Mononuclear cell (primary cell): Measurements from ENCODE around the gene WDR59. TPM values are rescaled to one million over a fixed set of nuclear protein-coding genes. Genes with fewer than 3 reads are reported as not detected.
"Not testable (repeated sequence)": the region's sequence is repeated elsewhere in the genome, so short reads cannot be mapped to it uniquely, and the experiment has no call there.

Experiments used
- H3K27me3 ChIP-seq: 2 replicates; pipeline ENCODE4 v1.6.0; 2011; ENCODE audit warnings: low read length, control low read depth; ENCODE audit not compliant: insufficient read depth
- H3K4me1 ChIP-seq: 2 replicates; pipeline ENCODE4 v1.5.1; 2011; ENCODE audit warnings: mild to moderate bottlenecking, low read length, control low read depth; ENCODE audit not compliant: insufficient read depth
- H3K4me3 ChIP-seq: 2 replicates; pipeline ENCODE4 v1.5.1; 2011; ENCODE audit warnings: mild to moderate bottlenecking, low read length, moderate library complexity
- H3K9me3 ChIP-seq: 2 replicates; pipeline ENCODE4 v1.5.1; 2011; ENCODE audit warnings: low read depth, mild to moderate bottlenecking, control low read depth, low read length
- total RNA-seq: library from RNA; depleted of rRNA; stranded (reverse); fragments of >200 nt; gene quantifications from one replicate; pipeline ENCODE4 v1.2.3, GENCODE V29; 2012

The WDR59 gene
- total RNA-seq, 1 donor, result 16.7 TPM

GRCh38 chr16:75019007-75019406, 34.1 kb upstream of the WDR59 start:
- Histone ChIP-seq H3K9me3 (peaks cover 6% of the 10 kb centered on the region), H3K4me3 (no peak overlapping the region), H3K4me1 (peaks cover 3% of the 10 kb centered on the region), H3K27me3 (no peaks in the 10 kb centered on the region)

DNA sequence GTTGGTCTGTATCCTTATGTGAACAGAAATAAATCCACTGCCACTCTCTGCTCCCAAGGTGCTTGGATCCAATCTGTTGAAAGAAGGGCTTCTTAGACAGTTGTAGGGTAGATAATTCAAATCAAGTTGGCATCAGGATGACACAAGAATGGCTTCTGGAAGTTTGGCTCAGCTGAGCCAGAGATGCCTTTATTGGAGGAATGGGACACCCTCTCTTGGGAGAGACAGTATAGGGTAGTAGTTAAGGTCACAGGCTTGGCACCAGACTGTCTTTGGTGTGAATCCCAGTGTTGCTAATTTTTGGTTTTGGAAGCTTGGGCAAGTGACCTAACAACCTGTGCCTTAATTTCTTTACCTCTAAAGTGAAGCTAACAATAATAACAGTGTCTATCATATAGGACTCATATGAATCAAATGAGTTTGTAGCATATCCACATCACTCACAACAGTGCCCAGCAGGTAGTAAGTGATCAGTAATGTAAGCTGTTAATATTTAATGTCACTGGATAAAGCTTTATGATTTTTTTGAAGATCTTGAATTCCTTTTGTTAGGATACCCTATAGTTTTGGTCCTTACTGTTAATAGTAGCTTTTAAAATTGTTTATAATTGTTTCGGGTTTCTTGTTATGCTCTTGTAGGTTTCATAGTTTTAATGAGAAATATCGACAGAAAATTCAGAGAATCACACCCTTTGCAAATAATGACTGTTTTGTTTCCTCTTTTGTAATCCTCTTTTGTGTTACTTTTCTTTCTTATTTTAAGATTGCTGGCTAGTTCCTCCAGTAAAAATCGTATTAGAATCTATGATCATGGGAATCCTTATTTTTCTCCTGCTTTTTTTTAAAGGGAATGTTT, 33.0 kb upstream of the WDR59 start:
- Histone ChIP-seq H3K4me3 (no peak overlapping the region), H3K4me1 (peaks cover 3% of the 10 kb centered on the region), H3K9me3 (peaks cover 6% of the 10 kb centered on the region), H3K27me3 (no peaks in the 10 kb centered on the region)

DNA sequence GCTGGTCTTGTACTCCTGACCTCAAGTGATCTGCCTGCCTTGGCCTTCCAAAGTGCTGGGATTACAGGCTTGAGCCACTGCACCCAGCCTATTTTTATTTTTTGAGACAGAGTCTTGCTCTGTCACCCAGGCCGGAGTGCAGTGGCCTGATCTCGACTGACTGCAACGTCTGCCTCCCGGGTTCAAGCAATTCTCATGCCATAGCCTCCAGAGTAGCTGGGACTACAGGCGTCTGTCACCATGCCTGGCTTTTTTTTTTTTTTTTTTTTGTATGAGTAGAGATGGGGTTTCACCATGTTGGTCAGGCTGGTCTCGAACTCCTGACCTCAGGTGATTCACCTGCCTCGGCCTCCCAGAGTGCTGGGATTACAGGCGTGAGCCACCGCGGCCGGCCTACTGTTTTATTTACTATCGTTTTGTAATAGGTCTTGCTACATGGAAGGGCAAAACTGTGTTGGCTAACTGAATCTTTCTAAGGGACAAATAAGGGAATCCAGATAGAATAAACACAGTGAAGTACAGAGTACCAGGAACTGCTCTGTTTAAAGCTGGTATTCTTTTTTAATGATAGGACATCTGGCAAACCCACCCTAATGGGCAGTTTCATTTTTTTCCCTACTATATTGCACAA, 31.6 kb upstream of the WDR59 start:
- H3K4me3 ChIP-seq, H3K9me3 ChIP-seq, H3K27me3 ChIP-seq: not testable (repeated sequence)
- H3K4me1 ChIP-seq, result peaks cover 17% of the 10 kb centered on the region

GRCh38 chr16:75014318-75014717, 29.4 kb upstream of the WDR59 start:
- Histone ChIP-seq H3K4me3 (no peak overlapping the region), H3K27me3 (no peaks in the 10 kb centered on the region), H3K9me3 (no peaks in the 10 kb centered on the region), H3K4me1 (peaks cover 20% of the 10 kb centered on the region)

- H3K27me3 ChIP-seq, H3K4me3 ChIP-seq, H3K9me3 ChIP-seq: not testable (repeated sequence)
- H3K4me1 ChIP-seq, result peaks cover 20% of the 10 kb centered on the region
Observed at GRCh38 chr16:75013123-75013522, 28.2 kb upstream of the WDR59 start.

GRCh38 chr16:75012380-75013081, 27.6 kb upstream of the WDR59 start:
- Histone ChIP-seq H3K4me3 (no peak overlapping the region), H3K27me3 (no peaks in the 10 kb centered on the region), H3K4me1 (peaks cover 17% of the 10 kb centered on the region), H3K9me3 (no peaks in the 10 kb centered on the region)

DNA sequence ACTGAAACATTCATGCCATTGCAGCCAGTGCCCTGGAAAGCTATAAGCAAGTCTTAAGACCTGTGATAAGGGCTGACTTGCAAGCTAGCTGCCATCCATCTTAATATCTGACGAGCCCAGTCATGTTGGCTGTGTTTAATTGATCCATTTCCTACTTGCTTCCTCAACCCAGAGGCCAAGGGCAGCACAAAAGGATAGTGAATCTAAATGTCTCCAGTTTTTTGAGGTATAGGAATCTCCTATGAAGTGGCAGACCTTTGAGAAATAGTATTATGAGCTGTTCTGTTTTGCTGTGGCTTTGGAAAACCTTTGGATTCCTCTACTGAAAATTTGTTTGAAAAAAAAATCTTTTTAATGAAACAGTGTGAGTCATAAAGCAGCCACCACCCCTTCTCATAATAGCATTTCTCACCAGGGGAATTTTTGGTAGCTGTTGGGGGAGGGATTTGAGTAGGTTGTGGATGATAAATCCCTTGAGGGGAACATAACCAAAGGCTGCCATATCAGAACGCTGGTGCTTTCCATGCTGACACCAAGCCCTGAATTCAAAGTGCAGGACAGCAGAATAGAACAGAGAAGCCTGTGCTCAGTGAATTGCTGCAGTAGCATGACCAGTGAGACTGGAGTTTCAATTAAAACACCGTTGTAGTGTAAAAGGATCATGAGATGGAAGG, 26.8 kb upstream of the WDR59 start:
- Histone ChIP-seq H3K4me1 (peaks cover 17% of the 10 kb centered on the region), H3K27me3 (no peaks in the 10 kb centered on the region), H3K4me3 (no peak overlapping the region), H3K9me3 (no peaks in the 10 kb centered on the region)

- Histone ChIP-seq H3K9me3 (no peaks in the 10 kb centered on the region), H3K4me3 (no peak overlapping the region), H3K4me1 (peaks cover 17% of the 10 kb centered on the region), H3K27me3 (no peaks in the 10 kb centered on the region)
Observed at GRCh38 chr16:75010427-75010826, 25.5 kb upstream of the WDR59 start.

DNA sequence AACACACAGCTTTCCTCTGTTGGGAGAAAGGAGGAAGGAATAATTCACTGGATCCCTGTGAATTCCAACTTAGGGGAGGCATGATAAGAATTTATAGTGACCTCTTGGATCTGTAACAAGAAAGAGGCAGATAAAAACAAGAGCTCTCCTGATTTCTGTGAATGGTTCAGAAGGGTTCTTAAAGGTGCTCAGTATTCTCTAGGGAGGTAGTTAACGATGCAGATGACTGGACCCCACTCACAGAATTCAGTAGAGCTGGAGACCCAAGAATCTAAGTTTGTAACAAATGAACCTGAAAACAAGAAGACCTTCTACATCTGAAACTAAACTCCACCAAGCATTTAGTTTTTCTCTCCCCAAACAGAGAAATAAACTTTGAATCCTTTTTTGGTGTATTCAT, 22.5 kb upstream of the WDR59 start:
- H3K9me3 ChIP-seq, result no peaks in the 10 kb centered on the region
- no peaks in the 10 kb centered on the region for H3K27me3 ChIP-seq
- no peak overlapping the region for H3K4me3 ChIP-seq
- H3K4me1 ChIP-seq, result peaks cover 18% of the 10 kb centered on the region

DNA sequence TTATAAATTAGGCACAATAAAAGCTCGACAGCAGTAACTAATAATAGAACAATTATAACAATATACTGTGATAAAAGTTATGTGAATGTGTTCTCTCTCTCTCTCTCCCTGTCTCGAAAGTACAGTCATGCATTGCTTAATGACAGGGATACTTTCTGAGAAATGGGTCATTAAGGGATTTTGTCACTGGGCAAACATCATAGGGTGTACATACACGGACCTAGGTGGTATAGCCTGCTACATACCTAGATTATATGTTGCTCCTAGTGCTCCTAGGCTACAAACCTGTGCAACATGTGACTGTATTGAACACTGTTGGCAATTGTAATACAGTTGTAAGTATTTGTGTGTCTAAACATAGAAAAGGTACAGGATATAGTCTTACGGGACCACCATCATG, 20.8 kb upstream of the WDR59 start:
- Histone ChIP-seq H3K4me1 (peaks cover 21% of the 10 kb centered on the region), H3K27me3 (peaks cover 2% of the 10 kb centered on the region), H3K9me3 (no peaks in the 10 kb centered on the region), H3K4me3 (no peak overlapping the region)

DNA sequence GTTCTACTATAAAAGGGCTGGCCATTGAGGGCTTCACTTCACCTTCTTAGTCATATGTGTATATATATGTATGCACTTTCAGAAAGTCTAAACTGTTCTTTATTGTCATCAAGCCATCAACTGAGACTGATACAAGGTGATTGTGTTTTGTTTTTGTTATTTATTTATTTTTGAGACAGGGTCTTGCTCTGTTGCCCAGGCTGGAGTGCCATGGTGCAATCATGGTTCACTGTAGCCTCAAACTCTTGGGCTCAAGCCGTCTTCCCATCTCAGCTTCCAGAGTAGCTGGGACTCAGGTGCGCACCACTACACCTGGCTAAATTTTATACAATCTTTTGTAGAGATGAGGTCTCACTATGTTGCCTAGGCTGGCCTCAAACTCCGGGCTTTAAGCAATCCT, 19.5 kb upstream of the WDR59 start:
- no peaks in the 10 kb centered on the region for H3K9me3 ChIP-seq
- peaks cover 10% of the 10 kb centered on the region for H3K27me3 ChIP-seq
- H3K4me3 ChIP-seq, result no peak overlapping the region
- H3K4me1 ChIP-seq, result peaks cover 33% of the 10 kb centered on the region

DNA sequence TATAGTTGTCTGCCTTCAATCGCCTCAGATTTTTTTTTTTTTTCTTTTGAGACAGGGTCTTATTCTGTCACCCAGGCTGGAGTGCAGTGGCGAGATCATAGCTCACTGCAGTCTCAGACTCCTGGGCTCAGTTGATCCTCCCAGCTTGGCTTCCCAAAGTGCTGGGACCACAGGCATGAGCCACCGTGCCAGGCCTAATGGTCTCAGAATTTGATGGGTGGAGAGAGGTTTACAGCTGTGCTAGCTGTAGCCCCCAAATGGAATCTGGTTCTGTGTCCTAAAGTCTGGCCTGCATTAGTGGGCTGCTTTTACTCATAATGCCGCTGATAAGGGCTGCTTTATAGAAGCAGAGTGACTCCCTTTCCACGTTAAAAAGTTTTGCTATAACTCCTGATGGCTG, 19.0 kb upstream of the WDR59 start:
- Histone ChIP-seq H3K4me1 (peaks cover 34% of the 10 kb centered on the region), H3K9me3 (no peaks in the 10 kb centered on the region), H3K4me3 (no peak overlapping the region), H3K27me3 (peaks cover 10% of the 10 kb centered on the region)

GRCh38 chr16:75002474-75002873, 17.6 kb upstream of the WDR59 start:
- H3K4me1 ChIP-seq, result peaks cover 41% of the 10 kb centered on the region
- no peaks in the 10 kb centered on the region for H3K9me3 ChIP-seq
- no peak overlapping the region for H3K4me3 ChIP-seq
- H3K27me3 ChIP-seq, result peaks cover 10% of the 10 kb centered on the region

GRCh38 chr16:75000481-75001081, 15.7 kb upstream of the WDR59 start:
- Histone ChIP-seq H3K9me3 (no peaks in the 10 kb centered on the region), H3K27me3 (peaks cover 10% of the 10 kb centered on the region), H3K4me3 (peak overlapping the region; percentile 46), H3K4me1 (peaks cover 41% of the 10 kb centered on the region)
